Stimulated activated CD8-positive, alpha-beta memory T cell treated with anti-CD3 and anti-CD28 coated beads, Interleukin-2, amount 100 ng/mL, for 48 hours (primary cell): ENCODE measurements around the gene CCSER1.
"Not testable (repeated sequence)": the region's sequence is repeated elsewhere in the genome, so short reads cannot be mapped to it uniquely, and the experiment has no call there.

Experiments used
- DNase-seq, 2 donors: peaks; one replicate each; pipeline ENCODE4 v3.0.0-alpha.2; 2020; ENCODE audit warnings: low read depth in 2 of 2

CCSER1 gene

GRCh38 chr4:91147067-91147466 lies 1019.9 kb downstream of the CCSER1 start:
- DNase-seq = no peak

- DNase-seq = not testable (repeated sequence)
These were observed 1026.8 kb downstream of the CCSER1 start for GRCh38 chr4:91154041-91154440.

GRCh38 chr4:91167864-91168653 lies 1040.9 kb downstream of the CCSER1 start:
- DNase-seq = not testable (repeated sequence)

- DNase-seq = no peak
These were observed 1043.6 kb downstream of the CCSER1 start for GRCh38 chr4:91170768-91171167.

- DNase-seq = no peak
These were observed 1044.0 kb downstream of the CCSER1 start for GRCh38 chr4:91171217-91171616.

GRCh38 chr4:91185061-91185460 lies 1057.9 kb downstream of the CCSER1 start:
- not testable (repeated sequence) for DNase-seq

GRCh38 chr4:91198951-91199350 lies 1071.8 kb downstream of the CCSER1 start:
- DNase-seq = no peak

- DNase-seq = no peak
These were observed 1080.3 kb downstream of the CCSER1 start for GRCh38 chr4:91207535-91207934.

- no peak for DNase-seq
These were observed 1085.0 kb downstream of the CCSER1 start for GRCh38 chr4:91212211-91212610.

- not testable (repeated sequence) for DNase-seq
These were observed 1090.7 kb downstream of the CCSER1 start for GRCh38 chr4:91217831-91218403.

GRCh38 chr4:91220315-91220714 lies 1093.1 kb downstream of the CCSER1 start:
- DNase-seq = no peak

- no peak for DNase-seq
These were observed 1094.8 kb downstream of the CCSER1 start for GRCh38 chr4:91222014-91222413.

GRCh38 chr4:91226867-91227266 lies 1099.7 kb downstream of the CCSER1 start:
- no peak for DNase-seq

- DNase-seq = no peak
These were observed 1101.5 kb downstream of the CCSER1 start for GRCh38 chr4:91228659-91229058.

- DNase-seq = no peak
These were observed 1106.0 kb downstream of the CCSER1 start for GRCh38 chr4:91233164-91233563.

GRCh38 chr4:91243132-91243531 lies 1115.9 kb downstream of the CCSER1 start:
- no peak for DNase-seq

- no peak for DNase-seq
These were observed 1128.8 kb downstream of the CCSER1 start for GRCh38 chr4:91256043-91256442.

GRCh38 chr4:91256751-91257150 lies 1129.6 kb downstream of the CCSER1 start:
- no peak for DNase-seq

GRCh38 chr4:91257721-91258120 lies 1130.5 kb downstream of the CCSER1 start:
- no peak for DNase-seq

- no peak for DNase-seq
These were observed 1131.1 kb downstream of the CCSER1 start for GRCh38 chr4:91258326-91258725.

GRCh38 chr4:91267543-91267942 lies 1140.3 kb downstream of the CCSER1 start:
- no peak for DNase-seq

- DNase-seq = not testable (repeated sequence)
These were observed 1141.3 kb downstream of the CCSER1 start for GRCh38 chr4:91268481-91268880.

GRCh38 chr4:91268913-91269312 lies 1141.7 kb downstream of the CCSER1 start:
- no peak for DNase-seq
